Fibroblast of peridontal ligament (primary cell): ENCODE data around the gene RBMS2.
A peak's percentile ranks its signal among the peaks of the same experiment; 100 is the strongest.
"Not testable (repeated sequence)": the region's sequence is repeated elsewhere in the genome, so short reads cannot be mapped to it uniquely, and the experiment has no call there.

Experiments used
- DNase-seq: peaks from one replicate; pipeline ENCODE4 v3.0.0-alpha.2; 2010; ENCODE audit errors: extremely low read depth

The RBMS2 gene

GRCh38 chr12:56517854-56518253 lies 3.8 kb upstream of the RBMS2 start:
- no peak for DNase-seq

GRCh38 chr12:56518570-56518969 lies 3.0 kb upstream of the RBMS2 start:
- DNase-seq = peak; percentile 68

- DNase-seq = no peak
These were observed 1.6 kb upstream of the RBMS2 start for GRCh38 chr12:56520048-56520447.

GRCh38 chr12:56520506-56520905 lies 1.1 kb upstream of the RBMS2 start:
- peak; percentile 57 for DNase-seq

GRCh38 chr12:56521209-56521589 lies 421 bp upstream of the RBMS2 start:
- no peak for DNase-seq

GRCh38 chr12:56522411-56523193 lies 982 bp downstream of the RBMS2 start:
- peak; percentile 38 for DNase-seq

- peak; percentile 54 for DNase-seq
These were observed 7.2 kb downstream of the RBMS2 start for GRCh38 chr12:56528846-56529245.

- peak; percentile 76 for DNase-seq
These were observed 8.0 kb downstream of the RBMS2 start for GRCh38 chr12:56529656-56530055.

- no peak for DNase-seq
These were observed 8.9 kb downstream of the RBMS2 start for GRCh38 chr12:56530390-56531055.

GRCh38 chr12:56537546-56537945 lies 15.9 kb downstream of the RBMS2 start:
- DNase-seq = no peak

GRCh38 chr12:56541631-56542030 lies 20.0 kb downstream of the RBMS2 start:
- peak; percentile 27 for DNase-seq

GRCh38 chr12:56542164-56542563 lies 20.5 kb downstream of the RBMS2 start:
- no peak for DNase-seq

GRCh38 chr12:56545023-56545604 lies 23.5 kb downstream of the RBMS2 start:
- no peak for DNase-seq

GRCh38 chr12:56546680-56547079 lies 25.1 kb downstream of the RBMS2 start:
- no peak for DNase-seq

GRCh38 chr12:56551070-56551469 lies 29.4 kb downstream of the RBMS2 start:
- no peak for DNase-seq

GRCh38 chr12:56565510-56566101 lies 44.0 kb downstream of the RBMS2 start:
- DNase-seq = peak; percentile 88

GRCh38 chr12:56568146-56568545 lies 46.5 kb downstream of the RBMS2 start:
- DNase-seq = peak; percentile 18

- DNase-seq = no peak
These were observed 49.5 kb downstream of the RBMS2 start for GRCh38 chr12:56571121-56571520.

GRCh38 chr12:56572288-56572687 lies 50.7 kb downstream of the RBMS2 start:
- no peak for DNase-seq

GRCh38 chr12:56574210-56574609 lies 52.6 kb downstream of the RBMS2 start:
- no peak for DNase-seq

- not testable (repeated sequence) for DNase-seq
These were observed 55.6 kb downstream of the RBMS2 start for GRCh38 chr12:56577248-56577647.

- no peak for DNase-seq
These were observed 57.4 kb downstream of the RBMS2 start for GRCh38 chr12:56578983-56579546.
